Smooth muscle cell of bladder (primary cell): ENCODE measurements around the gene CHRNA3. TPM values are rescaled to one million over a fixed set of nuclear protein-coding genes. Genes with fewer than 3 reads are reported as not detected.

Experiments
- total RNA-seq: library from RNA; depleted of rRNA; stranded (reverse); fragments of >200 nt; gene quantifications from 2 replicates; pipeline ENCODE4 v1.2.3, GENCODE V29; 2014

Gene CHRNA3
- not detected in 2 replicates for total RNA-seq

DNA sequence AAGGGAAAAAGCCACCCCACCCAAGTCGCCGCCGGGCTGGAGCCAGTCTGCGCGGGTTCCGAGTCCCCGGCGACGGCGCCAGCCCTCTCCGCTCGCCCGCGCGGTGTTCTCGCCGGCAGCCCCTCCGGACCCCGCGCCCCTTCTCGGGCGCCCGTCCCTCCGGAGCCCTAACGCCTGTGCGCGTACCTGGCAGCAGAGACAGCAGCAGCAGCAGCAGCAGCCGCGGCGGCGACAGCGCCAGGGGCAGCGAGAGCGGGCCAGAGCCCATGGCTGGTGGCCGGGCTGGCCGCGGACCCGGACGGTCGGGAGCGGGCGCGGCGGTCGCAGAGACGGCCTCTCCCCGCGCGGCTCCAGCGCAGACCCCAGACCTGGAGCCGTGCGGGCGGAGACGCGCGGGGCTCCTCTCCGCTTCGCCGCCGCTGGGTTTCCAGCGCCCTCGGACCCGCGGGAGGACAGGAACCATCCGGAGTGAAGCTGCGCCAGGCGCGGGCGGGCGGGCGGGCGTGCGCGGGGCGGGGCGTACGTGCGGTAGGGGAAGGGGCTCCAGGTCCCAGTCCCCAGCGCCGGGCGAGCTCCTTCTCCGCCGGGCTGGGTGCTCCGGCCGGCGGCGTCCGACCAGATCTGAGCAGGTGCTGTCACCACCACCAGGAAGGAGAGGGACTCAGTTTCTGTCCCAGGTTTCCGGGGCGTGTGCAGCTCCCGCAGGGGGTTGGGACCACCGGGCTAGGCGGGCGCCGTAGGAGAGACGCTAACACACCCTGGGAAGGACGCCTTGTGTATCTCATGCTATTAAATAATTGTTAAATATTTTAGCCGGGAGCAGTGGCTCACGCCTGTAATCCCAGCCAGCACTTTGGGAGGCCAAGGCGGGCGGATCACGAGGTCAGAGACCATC, at the start of gene CHRNA3:
Gene CHRNA3, minus strand, starts transcription at position 470 of the 895 bp plus-strand sequence. Its CDS starts 202 bp downstream, at position 268.

DNA sequence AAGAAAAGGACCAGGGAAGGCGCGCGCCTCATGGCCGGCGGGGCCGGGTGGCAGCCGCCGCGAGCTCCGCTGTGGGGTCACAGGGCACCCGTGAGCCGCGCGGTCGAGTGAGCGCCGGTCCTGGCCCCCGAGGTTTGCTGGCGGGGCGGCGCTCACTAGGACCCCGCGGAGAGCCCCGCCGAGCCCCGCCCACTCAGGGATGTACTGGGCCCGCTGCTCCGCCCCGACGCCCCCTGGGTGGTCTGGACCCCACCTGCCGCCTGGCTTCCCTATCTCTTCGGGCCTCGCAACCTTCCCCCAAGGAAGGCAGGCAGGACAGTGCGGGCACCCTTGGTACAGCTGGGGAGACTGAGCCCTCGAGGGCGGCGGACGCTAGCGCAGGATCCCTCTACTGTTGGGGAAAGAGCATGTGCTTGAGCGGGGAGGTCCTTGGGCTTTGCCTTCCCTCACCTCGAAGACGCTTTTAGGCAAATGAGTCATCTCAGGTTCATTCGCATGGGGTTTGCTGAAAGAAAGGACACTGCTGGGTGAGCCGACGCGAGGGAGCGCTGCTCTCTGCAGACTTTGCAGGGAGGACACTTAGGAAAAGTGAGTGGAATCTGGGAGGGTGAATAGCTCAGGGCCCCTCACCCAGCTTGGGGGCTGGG, 20.4 kb upstream of the CHRNA3 start, which contains the start of gene CHRNB4:
Gene CHRNB4, minus strand, starts transcription at position 109 of the 647 bp plus-strand sequence. Its CDS starts 77 bp downstream, at position 32.

DNA sequence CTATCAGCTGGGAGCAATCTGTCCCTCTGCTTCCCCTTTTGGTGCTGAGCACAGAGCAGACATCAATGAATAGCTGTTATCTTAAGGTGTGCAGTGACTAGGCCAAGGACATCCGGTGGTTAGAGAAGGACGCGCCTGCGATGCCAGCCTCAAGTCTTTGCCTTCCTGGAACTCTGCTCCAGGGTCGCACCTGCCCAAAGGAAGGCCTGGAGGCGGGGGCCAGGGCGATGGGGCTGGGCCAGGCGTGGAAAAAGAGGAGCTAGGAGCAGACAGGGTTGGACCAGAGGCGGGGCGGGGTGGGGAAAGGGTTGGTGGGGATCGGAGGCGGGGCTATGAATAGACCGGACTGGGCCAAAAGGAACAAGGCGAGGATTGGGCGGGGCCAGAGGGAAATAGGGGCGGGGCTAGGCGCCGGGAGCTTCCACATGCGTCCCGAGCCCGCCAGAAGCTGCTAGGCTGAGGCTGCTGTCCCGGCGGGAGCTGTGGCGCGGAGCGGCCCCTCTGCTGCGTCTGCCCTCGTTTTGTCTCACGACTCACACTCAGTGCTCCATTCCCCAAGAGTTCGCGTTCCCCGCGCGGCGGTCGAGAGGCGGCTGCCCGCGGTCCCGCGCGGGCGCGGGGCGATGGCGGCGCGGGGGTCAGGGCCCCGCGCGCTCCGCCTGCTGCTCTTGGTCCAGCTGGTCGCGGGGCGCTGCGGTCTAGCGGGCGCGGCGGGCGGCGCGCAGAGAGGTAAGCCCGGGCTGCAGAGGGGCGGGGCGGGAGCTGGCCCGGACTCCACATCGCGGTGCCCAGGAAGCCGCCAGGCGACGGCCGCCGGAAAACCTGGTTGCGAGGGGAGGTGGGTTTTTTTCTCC, 55.5 kb downstream of the CHRNA3 start, which contains the start of gene CHRNA5:
Gene CHRNA5, plus strand, starts transcription at position 424 of the 854 bp plus-strand sequence. Its CDS starts 200 bp downstream, at position 624.

Other genes starting within 250 kb of the CHRNA3 start
- 13.9 and 15.3 TPM in 2 replicates for gene IREB2, start 182.8 kb downstream of the CHRNA3 start, total RNA-seq
- gene HYKK, start 113.4 kb downstream of the CHRNA3 start, total RNA-seq = 2.1 and 2.5 TPM in 2 replicates
- 130 and 168 TPM in 2 replicates for gene PSMA4, start 80.6 kb downstream of the CHRNA3 start, total RNA-seq
- 0.09 and 0.14 TPM in 2 replicates for gene CHRNA5, start 55.5 kb downstream of the CHRNA3 start, total RNA-seq
- not detected in 2 replicates for gene CHRNB4, start 20.2 kb upstream of the CHRNA3 start, total RNA-seq
- gene ADAMTS7, start 190.5 kb upstream of the CHRNA3 start, total RNA-seq = 3.8 and 4.1 TPM in 2 replicates